GM12801 (cell line): ENCODE data around the gene ZNF565.

Source experiments
- TF ChIP-seq, protein P1 (sequence below): IDR thresholded peaks from one replicate; pipeline ENCODE4 v1.5.1; 2011; ENCODE audit warnings: control low read depth; ENCODE audit not compliant: insufficient read length; ENCODE audit errors: extremely low read depth

The ZNF565 gene

DNA sequence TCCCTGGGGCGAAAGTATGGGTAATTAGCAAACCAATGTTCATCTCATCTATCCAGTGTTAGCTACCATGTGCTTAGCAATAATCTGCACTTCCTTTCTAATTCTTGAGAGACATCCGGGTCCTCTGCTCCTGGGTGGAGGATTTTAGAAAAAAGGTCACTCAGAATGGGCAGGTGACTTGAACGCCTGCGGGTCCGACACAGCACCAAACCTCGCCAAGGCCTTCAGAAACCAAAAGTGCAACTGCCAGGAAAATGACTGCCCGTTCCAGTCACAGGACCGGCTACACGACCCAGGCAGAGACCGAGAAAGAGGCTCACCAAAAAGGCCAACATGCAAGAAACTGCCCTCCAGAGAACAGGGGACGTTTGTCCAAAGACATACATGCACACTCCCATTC, 40.4 kb upstream of the ZNF565 start:
- TF ChIP-seq, protein P1, sequence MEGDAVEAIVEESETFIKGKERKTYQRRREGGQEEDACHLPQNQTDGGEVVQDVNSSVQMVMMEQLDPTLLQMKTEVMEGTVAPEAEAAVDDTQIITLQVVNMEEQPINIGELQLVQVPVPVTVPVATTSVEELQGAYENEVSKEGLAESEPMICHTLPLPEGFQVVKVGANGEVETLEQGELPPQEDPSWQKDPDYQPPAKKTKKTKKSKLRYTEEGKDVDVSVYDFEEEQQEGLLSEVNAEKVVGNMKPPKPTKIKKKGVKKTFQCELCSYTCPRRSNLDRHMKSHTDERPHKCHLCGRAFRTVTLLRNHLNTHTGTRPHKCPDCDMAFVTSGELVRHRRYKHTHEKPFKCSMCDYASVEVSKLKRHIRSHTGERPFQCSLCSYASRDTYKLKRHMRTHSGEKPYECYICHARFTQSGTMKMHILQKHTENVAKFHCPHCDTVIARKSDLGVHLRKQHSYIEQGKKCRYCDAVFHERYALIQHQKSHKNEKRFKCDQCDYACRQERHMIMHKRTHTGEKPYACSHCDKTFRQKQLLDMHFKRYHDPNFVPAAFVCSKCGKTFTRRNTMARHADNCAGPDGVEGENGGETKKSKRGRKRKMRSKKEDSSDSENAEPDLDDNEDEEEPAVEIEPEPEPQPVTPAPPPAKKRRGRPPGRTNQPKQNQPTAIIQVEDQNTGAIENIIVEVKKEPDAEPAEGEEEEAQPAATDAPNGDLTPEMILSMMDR, result no peak

DNA sequence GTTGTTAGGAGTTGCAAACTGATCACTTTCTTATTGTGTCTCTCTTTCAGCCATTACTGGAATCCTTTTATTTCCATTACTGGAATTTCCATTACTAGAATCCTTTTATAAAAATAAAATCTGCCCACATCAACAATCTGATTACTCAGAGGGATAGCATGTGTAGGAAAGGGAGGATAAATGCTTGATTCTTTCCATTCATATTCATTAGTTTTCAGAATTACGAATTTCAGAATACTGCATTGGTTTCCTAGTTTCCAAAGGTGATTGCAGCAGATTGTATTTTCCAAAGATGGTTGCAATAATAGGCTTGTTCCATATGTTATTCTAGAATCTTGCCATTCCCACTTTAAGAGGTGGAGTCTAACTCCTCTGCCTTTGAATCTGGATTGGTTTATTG, 37.6 kb upstream of the ZNF565 start:
- TF ChIP-seq, protein P1, result no peak

DNA sequence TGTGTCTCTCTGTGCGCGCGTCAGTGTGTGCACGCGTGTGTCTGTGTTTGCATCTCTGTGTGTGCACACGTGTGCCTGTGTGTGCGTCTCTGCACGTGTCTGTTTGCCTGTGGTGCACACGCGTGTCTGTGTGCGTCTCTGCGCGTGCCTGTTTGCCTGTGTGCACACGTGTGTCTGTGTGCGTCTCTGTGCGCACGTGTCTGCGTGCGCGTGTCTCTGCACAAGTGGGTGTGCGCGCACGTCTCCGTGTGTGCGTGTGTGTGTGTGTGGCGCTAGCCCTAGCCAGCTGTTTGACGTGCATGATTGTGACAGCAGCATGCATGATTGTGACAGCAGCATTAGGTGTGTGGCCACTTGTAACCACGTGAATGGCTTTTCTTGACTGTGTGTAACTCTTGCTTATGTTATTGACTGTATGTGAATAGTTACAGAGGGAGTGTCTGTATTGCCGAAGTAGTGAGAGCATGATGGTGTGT, 31.6 kb upstream of the ZNF565 start:
- TF ChIP-seq, protein P1, result no peak

DNA sequence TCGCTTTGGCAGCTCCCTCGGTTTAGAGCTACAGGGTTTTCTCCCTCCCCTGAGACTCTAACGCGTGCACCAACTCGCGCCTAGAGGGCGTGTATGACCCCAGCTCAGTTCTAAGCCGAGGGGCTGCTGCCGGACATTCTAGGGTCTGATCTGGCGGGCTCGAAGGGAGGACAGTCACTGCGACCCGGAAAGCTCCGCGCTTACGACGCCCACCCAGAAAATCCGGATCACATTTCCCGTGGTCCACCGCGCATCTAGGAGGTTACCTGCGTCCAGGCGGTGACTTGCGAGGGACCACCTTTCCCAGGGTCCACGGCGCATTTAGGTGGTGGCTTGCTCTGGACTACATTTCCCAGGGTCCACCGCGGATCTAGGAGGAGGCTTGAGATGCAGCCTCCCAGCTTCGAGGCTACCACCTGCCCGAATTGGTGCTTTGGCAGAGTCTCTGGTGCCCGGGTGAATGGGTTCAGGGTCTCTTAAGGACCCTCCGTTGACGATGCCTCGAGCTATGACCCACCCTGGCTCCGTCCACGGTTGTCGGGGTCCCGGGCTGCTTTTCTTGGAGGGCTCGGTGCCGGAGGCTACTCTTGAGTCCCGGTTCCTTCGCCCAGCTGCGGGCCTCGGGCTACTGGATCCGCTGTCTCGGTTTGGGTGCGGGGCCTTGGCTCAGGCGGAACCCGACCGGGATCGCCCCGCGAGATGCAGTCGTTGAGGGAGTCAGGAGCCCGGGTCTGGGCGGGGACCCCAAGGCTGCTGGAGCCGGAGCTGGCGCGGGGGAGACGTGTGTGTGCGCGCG, 30.9 kb upstream of the ZNF565 start:
- TF ChIP-seq, protein P1, result no peak

DNA sequence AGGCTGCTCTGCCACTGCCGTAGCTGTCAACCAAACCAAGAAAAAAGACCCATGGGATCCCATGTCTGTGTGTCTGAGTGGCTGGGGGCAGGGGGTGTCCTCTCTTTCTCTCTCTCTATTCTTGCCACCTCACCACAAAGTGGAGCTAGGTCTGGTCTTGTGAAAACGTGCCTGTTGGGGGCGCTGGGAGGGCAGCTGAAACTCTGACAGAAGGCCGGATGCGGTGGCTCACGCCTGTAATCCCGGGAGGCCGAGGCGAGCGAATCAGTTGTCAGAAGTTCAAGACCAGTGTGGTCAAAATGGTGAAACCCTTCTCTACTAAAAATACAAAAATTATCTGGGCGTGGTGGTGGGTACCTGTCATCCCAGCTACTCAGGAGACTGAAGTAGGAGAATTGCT, 29.6 kb upstream of the ZNF565 start:
- TF ChIP-seq, protein P1, result no peak

DNA sequence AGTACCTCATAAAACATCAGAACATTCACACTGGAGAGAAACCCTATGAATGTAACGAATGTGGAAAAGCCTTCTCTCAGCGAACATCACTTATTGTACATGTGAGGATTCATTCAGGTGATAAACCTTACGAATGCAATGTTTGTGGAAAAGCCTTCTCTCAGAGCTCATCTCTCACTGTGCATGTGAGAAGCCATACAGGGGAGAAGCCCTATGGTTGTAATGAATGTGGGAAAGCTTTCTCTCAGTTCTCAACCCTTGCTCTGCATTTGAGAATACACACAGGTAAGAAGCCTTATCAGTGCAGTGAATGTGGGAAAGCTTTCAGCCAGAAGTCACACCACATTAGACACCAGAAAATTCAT, 22.5 kb upstream of the ZNF565 start:
- TF ChIP-seq, protein P1, result no peak

DNA sequence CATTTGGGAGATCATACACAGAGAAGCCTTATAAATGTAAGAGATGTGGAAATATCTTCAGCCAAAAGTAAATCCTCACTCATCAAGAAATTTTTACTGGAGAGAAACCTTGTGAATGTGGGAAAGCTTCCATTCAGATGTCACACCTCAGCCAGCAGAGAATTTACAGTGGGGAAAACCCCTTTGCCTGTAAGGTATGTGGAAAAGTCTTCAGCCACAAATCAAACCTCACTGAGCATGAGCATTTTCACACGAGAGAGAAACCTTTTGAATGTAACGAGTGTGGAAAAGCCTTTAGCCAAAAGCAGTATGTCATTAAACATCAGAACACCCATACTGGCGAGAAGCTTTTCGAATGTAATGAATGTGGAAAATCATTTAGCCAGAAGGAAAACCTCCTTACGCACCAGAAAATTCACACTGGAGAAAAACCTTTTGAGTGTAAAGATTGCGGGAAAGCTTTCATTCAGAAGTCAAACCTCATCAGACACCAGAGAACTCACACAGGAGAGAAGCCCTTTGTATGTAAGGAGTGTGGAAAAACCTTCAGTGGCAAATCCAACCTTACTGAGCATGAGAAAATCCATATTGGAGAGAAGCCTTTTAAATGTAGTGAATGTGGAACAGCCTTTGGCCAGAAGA, 22.0 kb upstream of the ZNF565 start:
- TF ChIP-seq, protein P1, result no peak
